ENCODE measurements around the gene BAX. TPM values are rescaled to one million over a fixed set of nuclear protein-coding genes. Genes with fewer than 3 reads are reported as not detected.

The BAX gene
- total and polyA plus RNA-seq, 4 donors, result 10.5 to 27.0 (median 14.8) TPM

DNA sequence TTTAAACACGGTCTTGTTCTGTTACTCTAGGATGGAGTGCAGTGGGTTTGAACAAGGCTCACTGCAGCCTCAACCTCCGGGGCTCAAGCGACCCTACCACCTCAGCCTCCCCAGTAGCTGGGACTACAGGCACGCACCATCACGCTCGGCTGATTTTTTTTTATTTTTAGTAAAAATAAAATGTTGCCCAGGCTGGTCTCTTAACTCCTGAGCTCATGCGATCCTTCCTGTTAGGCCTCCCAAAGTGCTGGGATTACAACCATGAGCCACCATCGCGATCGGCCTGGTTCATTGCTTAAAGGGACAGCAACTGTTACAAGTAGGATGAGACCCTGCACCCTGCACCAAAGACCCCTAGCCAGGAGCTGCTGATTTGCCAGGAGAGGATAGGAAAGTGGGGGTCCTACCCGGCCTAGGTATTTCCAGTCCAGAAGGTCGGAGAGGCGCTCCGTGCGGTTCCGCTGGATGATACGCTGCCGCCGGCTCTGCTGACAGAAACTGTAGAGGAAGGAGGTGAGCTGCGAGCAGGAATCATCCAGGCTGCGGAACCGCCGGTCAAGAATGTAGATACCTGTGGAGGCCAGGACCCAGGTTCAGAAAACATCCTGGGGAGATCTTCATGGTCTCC is 15.6 kb downstream of the BAX start:
- no peak overlapping the region for H3K9ac ChIP-seq (ENCODE audit: low read depth in 1 of 2, low read length in 2 of 2)
- H3K4me1 ChIP-seq (ENCODE audit: control insufficient read depth in 4 of 4, insufficient read depth in 4 of 4, low read length in 3 of 4), result peaks cover 0 to 19% (median 15%) of the 10 kb centered on the region in 4 donors
- H3K27me3 ChIP-seq (ENCODE audit: control insufficient read depth in 4 of 4, insufficient read depth in 4 of 4, low read length in 3 of 4), result no peaks in the 10 kb centered on the region
- 93% methylated on average over 23 of the region's 23 CpGs for WGBS
- no peak overlapping the region for H3K27ac ChIP-seq (ENCODE audit: low read depth in 1 of 2, low read length in 2 of 2)
- no peak for TF ChIP-seq TAF1 (conservative IDR thresholded peaks at IDR 0.05)
- TF ChIP-seq, protein P1, sequence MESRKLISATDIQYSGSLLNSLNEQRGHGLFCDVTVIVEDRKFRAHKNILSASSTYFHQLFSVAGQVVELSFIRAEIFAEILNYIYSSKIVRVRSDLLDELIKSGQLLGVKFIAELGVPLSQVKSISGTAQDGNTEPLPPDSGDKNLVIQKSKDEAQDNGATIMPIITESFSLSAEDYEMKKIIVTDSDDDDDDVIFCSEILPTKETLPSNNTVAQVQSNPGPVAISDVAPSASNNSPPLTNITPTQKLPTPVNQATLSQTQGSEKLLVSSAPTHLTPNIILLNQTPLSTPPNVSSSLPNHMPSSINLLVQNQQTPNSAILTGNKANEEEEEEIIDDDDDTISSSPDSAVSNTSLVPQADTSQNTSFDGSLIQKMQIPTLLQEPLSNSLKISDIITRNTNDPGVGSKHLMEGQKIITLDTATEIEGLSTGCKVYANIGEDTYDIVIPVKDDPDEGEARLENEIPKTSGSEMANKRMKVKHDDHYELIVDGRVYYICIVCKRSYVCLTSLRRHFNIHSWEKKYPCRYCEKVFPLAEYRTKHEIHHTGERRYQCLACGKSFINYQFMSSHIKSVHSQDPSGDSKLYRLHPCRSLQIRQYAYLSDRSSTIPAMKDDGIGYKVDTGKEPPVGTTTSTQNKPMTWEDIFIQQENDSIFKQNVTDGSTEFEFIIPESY (IDR thresholded peaks at IDR 0.05), result no peak
- TF ChIP-seq MAX (IDR thresholded peaks at IDR 0.05), result no peak
- no peak for TF ChIP-seq FOXA2 (IDR thresholded peaks at IDR 0.05)
- TF ChIP-seq RXRA (IDR thresholded peaks at IDR 0.05), result no peak
- TF ChIP-seq NR2F2 (IDR thresholded peaks at IDR 0.05), result no peak
- TF ChIP-seq RAD21 (IDR thresholded peaks at IDR 0.05), result no peak
- no peak for TF ChIP-seq REST (IDR thresholded peaks at IDR 0.05)
- TF ChIP-seq JUND (IDR thresholded peaks at IDR 0.05), result no peak
- TF ChIP-seq HNF4A (conservative IDR thresholded peaks at IDR 0.05), result no peak
- no peak overlapping the region for H3K4me3 ChIP-seq (ENCODE audit: low read depth in 1 of 3, low read length in 3 of 3)
- DNase-seq (ENCODE audit: low spot score), result no peak
- H3K36me3 ChIP-seq (ENCODE audit: control insufficient read depth in 4 of 4, insufficient read depth in 3 of 4, low read depth in 1 of 4, low read length in 3 of 4), result peaks cover 5 to 18% (median 14%) of the 10 kb centered on the region in 4 donors
- no peaks in the 10 kb centered on the region for H3K9me3 ChIP-seq (ENCODE audit: control insufficient read depth in 4 of 4, low read length in 3 of 4)

- H3K9ac ChIP-seq (ENCODE audit: low read depth in 1 of 2, low read length in 2 of 2), result no peak overlapping the region
- no peaks in the 10 kb centered on the region for H3K27me3 ChIP-seq (ENCODE audit: control insufficient read depth in 4 of 4, insufficient read depth in 4 of 4, low read length in 3 of 4)
- no peak for TF ChIP-seq FOXA2 (IDR thresholded peaks at IDR 0.05)
- TF ChIP-seq, protein P2, sequence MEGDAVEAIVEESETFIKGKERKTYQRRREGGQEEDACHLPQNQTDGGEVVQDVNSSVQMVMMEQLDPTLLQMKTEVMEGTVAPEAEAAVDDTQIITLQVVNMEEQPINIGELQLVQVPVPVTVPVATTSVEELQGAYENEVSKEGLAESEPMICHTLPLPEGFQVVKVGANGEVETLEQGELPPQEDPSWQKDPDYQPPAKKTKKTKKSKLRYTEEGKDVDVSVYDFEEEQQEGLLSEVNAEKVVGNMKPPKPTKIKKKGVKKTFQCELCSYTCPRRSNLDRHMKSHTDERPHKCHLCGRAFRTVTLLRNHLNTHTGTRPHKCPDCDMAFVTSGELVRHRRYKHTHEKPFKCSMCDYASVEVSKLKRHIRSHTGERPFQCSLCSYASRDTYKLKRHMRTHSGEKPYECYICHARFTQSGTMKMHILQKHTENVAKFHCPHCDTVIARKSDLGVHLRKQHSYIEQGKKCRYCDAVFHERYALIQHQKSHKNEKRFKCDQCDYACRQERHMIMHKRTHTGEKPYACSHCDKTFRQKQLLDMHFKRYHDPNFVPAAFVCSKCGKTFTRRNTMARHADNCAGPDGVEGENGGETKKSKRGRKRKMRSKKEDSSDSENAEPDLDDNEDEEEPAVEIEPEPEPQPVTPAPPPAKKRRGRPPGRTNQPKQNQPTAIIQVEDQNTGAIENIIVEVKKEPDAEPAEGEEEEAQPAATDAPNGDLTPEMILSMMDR (IDR thresholded peaks at IDR 0.05; ENCODE audit: low read depth, low read length, missing input control), result peak; percentile 83
- peak; percentile 89 to 92 for TF ChIP-seq RAD21 (IDR thresholded peaks at IDR 0.05)
- 29% methylated on average over 19 of the region's 19 CpGs for WGBS
- peak; percentile 92 for DNase-seq (ENCODE audit: low spot score)
- no peaks in the 10 kb centered on the region for H3K9me3 ChIP-seq (ENCODE audit: control insufficient read depth in 4 of 4, low read length in 3 of 4)
- H3K27ac ChIP-seq (ENCODE audit: low read depth in 1 of 2, low read length in 2 of 2), result no peak overlapping the region
- H3K4me1 ChIP-seq (ENCODE audit: control insufficient read depth in 4 of 4, insufficient read depth in 4 of 4, low read length in 3 of 4), result peaks cover 0 to 18% (median 15%) of the 10 kb centered on the region in 4 donors
- no peak overlapping the region for H3K4me3 ChIP-seq (ENCODE audit: low read depth in 1 of 3, low read length in 3 of 3)
- peaks cover 5 to 20% (median 14%) of the 10 kb centered on the region in 4 donors for H3K36me3 ChIP-seq (ENCODE audit: control insufficient read depth in 4 of 4, insufficient read depth in 3 of 4, low read depth in 1 of 4, low read length in 3 of 4)
Measured at GRCh38 chr19:48970923-48971395, 16.3 kb downstream of the BAX start.

All from liver (tissue), 9 donors.